T-helper 2 cell treated with Interferon-gamma antibody and Interleukin-4, amounts not matched to agents 5 μg/mL and 100 μg/mL, for 36 hours (primary cell): ENCODE data around the gene EDN1.

Experiments used
- DNase-seq: peaks from one replicate; pipeline ENCODE4 v3.0.0; 2021; ENCODE audit warnings: low spot score
- H3K27ac Mint-ChIP-seq: one replicate; pipeline ENCODE4 v1.8.0; 2021; ENCODE audit warnings: mild to moderate bottlenecking, mixed read lengths
- H3K27me3 Mint-ChIP-seq: one replicate; pipeline ENCODE4 v1.8.0; 2021; ENCODE audit warnings: low read depth, mixed read lengths
- H3K36me3 Mint-ChIP-seq: one replicate; pipeline ENCODE4 v1.8.0; 2021; ENCODE audit warnings: low read depth, mixed read lengths
- H3K4me1 Mint-ChIP-seq: one replicate; pipeline ENCODE4 v1.8.0; 2021; ENCODE audit warnings: low read depth, mixed read lengths
- H3K4me3 Mint-ChIP-seq: one replicate; pipeline ENCODE4 v1.8.0; 2022; ENCODE audit warnings: mild to moderate bottlenecking, moderate library complexity, mixed read lengths
- H3K9me3 Mint-ChIP-seq: one replicate; pipeline ENCODE4 v1.8.0; 2021; ENCODE audit warnings: mixed read lengths

EDN1 gene

GRCh38 chr6:12289933-12290820, at the start of gene EDN1:
EDN1 (plus strand) TSS chr6:12290361; CDS start chr6:12290630, 269 bp downstream.
- H3K27ac Mint-ChIP-seq = no peak within 1 kb of the TSS

GRCh38 chr6:12241493-12242175, 48.5 kb upstream of the EDN1 start:
- DNase-seq = no peak
- Mint-ChIP-seq H3K27me3 (peaks cover 5% of the 10 kb centered on the region), H3K9me3 (no peaks in the 10 kb centered on the region), H3K27ac (no peak overlapping the region), H3K4me3 (no peak overlapping the region), H3K4me1 (peaks cover 8% of the 10 kb centered on the region), H3K36me3 (no peaks in the 10 kb centered on the region)

More at GRCh38 chr6:12289933-12290820, at the start of gene EDN1:
- H3K4me3 Mint-ChIP-seq = peak within 1 kb of the TSS; percentile 87
- H3K36me3 Mint-ChIP-seq = no peaks in the 10 kb centered on the region
- H3K4me1 Mint-ChIP-seq = peaks cover 19% of the 10 kb centered on the region
- H3K9me3 Mint-ChIP-seq = no peaks in the 10 kb centered on the region
- peak; percentile 51 for DNase-seq
- peaks cover 54% of the 10 kb centered on the region for H3K27me3 Mint-ChIP-seq

DNA sequence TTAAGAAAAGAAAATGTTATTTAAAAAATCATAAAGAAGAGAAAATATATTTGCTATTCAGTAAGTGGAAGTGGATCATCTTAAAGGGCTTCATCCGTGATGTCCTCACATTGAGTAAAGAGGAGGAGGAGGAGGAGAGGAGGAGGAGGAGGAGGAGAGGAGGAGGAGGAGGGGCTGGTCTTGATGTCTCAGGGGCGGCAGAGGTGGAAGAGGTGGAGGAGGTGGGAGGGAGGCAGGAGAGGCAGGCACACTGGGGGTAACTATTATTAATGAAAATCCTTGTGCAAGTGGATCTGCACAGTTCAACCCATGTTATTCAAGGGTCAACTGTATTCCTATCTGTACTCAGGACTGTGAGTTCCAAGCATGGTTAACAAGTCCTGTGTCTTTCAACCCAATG, 47.0 kb upstream of the EDN1 start:
- no peaks in the 10 kb centered on the region for H3K9me3 Mint-ChIP-seq

GRCh38 chr6:12245360-12245759, 44.8 kb upstream of the EDN1 start:
- no peak for DNase-seq
- Mint-ChIP-seq H3K27ac (no peak overlapping the region), H3K4me1 (peaks cover 2% of the 10 kb centered on the region), H3K36me3 (no peaks in the 10 kb centered on the region), H3K9me3 (no peaks in the 10 kb centered on the region), H3K4me3 (no peak overlapping the region), H3K27me3 (peaks cover 13% of the 10 kb centered on the region)

More for the DNA sequence above, 47.0 kb upstream of the EDN1 start:
- H3K4me1 Mint-ChIP-seq = peaks cover 7% of the 10 kb centered on the region
- no peak overlapping the region for H3K4me3 Mint-ChIP-seq
- H3K27me3 Mint-ChIP-seq = peaks cover 5% of the 10 kb centered on the region
- H3K36me3 Mint-ChIP-seq = no peaks in the 10 kb centered on the region
- no peak for DNase-seq
- no peak overlapping the region for H3K27ac Mint-ChIP-seq

- Mint-ChIP-seq H3K27me3 (peaks cover 13% of the 10 kb centered on the region), H3K36me3 (no peaks in the 10 kb centered on the region), H3K4me1 (peaks cover 2% of the 10 kb centered on the region), H3K9me3 (no peaks in the 10 kb centered on the region), H3K27ac (no peak overlapping the region), H3K4me3 (no peak overlapping the region)
- no peak for DNase-seq
Measured at GRCh38 chr6:12245763-12246718, 44.1 kb upstream of the EDN1 start.

DNA sequence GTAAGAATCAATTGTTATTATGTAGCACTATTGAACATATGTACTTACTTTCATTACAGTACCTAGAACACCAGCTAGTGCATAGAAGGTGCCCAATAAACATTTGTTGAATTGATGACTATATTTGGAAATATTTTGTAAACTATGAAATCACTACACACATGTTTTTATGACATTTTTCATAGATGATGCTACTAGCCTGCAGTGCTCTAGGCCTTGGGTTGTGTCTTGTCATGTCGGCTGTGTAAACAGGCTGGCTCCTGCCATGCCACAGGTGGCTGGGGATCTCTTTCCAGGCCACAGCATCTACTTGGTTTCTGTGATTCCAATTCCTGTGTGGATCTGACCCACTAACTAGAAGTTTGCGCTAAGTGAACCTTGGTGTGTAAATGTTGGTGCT, 43.3 kb upstream of the EDN1 start:
- Mint-ChIP-seq H3K9me3 (no peaks in the 10 kb centered on the region), H3K4me1 (no peaks in the 10 kb centered on the region), H3K4me3 (no peak overlapping the region), H3K36me3 (no peaks in the 10 kb centered on the region), H3K27me3 (peaks cover 17% of the 10 kb centered on the region), H3K27ac (no peak overlapping the region)
- DNase-seq = no peak

DNA sequence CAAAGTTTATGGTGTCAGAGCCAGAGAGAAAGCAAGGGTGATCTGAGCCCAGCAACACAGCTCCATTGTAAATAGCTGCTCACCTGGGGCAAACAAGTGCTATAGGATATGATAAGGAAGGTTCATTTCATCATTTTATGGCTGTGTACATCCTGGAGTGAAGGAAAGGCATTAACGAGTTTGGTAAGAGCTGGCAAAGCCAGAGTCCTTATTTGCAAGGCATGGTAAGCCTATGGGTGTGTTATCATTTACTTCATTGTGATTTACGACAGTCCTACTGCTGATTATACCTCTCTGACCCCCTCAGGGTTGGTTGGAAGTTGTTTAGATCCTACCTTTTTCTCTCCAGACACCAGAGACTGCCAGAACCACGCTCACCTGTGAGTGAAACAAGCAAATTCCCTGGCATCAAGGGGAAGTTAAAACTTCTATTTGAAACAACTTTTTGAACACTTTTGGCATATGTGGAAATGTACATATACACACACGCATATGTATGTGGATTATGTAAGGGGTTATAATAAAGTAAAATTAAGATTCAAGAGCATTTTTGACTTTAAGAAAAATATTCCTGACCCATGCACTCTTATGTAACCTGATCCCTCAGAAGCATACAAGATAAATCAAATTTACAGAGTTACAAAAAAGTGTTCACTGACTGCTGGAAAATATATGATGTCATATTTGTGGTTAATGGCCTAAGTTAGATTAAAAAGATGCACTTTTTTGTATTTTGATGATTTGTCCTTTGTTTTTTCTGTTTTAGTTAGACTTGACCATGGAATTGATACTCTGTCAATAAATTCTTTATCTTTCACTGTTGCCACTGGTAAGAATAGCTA, 40.4 kb upstream of the EDN1 start:
- Mint-ChIP-seq H3K4me3 (no peak overlapping the region), H3K4me1 (no peaks in the 10 kb centered on the region), H3K27me3 (peaks cover 34% of the 10 kb centered on the region), H3K9me3 (no peaks in the 10 kb centered on the region), H3K36me3 (no peaks in the 10 kb centered on the region), H3K27ac (no peak overlapping the region)
- no peak for DNase-seq

DNA sequence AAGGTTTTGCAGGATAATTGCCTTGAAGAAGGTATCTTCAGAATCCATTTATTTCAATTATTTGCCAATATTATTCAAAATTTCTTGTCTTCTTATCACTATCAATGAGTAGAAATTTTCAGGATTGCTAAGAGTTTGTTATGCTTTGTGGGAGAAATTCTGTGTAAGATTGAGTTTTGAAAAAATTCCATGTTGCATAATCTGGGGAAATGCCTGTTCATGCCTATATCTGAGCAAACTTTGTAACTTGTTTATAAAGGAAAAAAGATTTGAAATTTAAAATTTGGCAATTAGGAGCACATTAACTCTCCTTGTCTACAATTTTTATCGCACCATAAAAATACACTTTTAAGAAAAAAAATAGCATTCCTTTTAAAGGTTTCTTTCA, 39.8 kb upstream of the EDN1 start:
- Mint-ChIP-seq H3K27me3 (peaks cover 39% of the 10 kb centered on the region), H3K4me3 (no peak overlapping the region), H3K9me3 (no peaks in the 10 kb centered on the region), H3K36me3 (no peaks in the 10 kb centered on the region), H3K27ac (no peak overlapping the region), H3K4me1 (no peaks in the 10 kb centered on the region)
- DNase-seq = no peak

DNA sequence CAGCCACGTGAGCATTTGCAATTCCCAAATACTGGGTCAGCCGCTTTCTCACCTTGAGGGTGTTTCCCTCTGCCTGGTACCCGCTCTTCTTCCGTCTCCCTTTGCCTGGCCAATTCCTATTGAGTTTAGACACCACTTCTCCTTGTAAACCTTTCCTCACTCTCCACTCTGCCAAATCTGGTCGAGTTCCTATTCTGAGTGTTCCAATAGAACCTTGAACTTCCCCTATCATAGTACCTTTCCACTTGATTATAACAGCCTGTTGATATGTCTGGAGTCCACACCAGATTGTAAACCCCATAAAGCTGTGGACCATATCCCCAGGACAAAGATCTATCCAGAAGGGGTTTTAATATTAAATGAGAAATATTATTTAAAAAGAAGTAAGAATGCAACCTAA, 36.0 kb upstream of the EDN1 start:
- Mint-ChIP-seq H3K9me3 (no peaks in the 10 kb centered on the region), H3K4me3 (no peak overlapping the region), H3K4me1 (no peaks in the 10 kb centered on the region), H3K27ac (no peak overlapping the region), H3K36me3 (no peaks in the 10 kb centered on the region), H3K27me3 (peaks cover 44% of the 10 kb centered on the region)
- DNase-seq = no peak

GRCh38 chr6:12258191-12258590, 32.0 kb upstream of the EDN1 start:
- no peak overlapping the region for H3K4me3 Mint-ChIP-seq
- DNase-seq = no peak
- H3K27me3 Mint-ChIP-seq = peaks cover 33% of the 10 kb centered on the region
- H3K27ac Mint-ChIP-seq = no peak overlapping the region
- H3K9me3 Mint-ChIP-seq = no peaks in the 10 kb centered on the region
- H3K4me1 Mint-ChIP-seq = no peaks in the 10 kb centered on the region
- no peaks in the 10 kb centered on the region for H3K36me3 Mint-ChIP-seq

- Mint-ChIP-seq H3K36me3 (no peaks in the 10 kb centered on the region), H3K4me3 (no peak overlapping the region), H3K9me3 (no peaks in the 10 kb centered on the region), H3K27me3 (peaks cover 30% of the 10 kb centered on the region), H3K27ac (no peak overlapping the region), H3K4me1 (no peaks in the 10 kb centered on the region)
- no peak for DNase-seq
Measured at GRCh38 chr6:12258591-12259075, 31.5 kb upstream of the EDN1 start.

DNA sequence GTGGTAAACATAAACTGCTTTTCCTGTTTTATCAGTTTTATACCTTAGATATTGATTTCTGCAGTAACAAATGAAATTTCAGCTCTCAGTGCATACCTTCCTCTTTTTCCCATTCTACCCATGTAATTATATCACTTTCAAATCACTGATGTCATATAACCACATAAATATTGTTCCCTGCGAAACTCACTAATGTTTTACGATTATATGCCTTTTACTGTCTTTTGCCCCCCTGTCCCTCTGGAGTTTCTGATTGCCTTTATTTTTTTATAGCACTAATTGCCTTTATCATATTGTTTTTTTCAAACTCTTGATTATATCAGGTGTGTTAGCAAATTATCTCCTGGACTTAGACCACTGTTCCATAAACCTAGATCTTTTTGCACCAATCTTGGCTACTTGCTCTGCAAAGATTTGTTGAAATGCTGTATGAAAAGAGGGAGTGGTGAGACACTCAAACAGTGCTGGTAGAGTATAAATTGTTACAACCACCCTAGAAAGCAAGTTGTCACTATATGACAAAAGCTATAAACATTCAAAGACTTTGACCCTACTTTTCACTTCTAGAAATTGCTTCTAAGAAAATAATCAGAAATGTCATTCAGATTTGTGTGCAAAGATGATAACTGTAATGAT, 29.6 kb upstream of the EDN1 start:
- H3K9me3 Mint-ChIP-seq = no peaks in the 10 kb centered on the region
- H3K4me3 Mint-ChIP-seq = no peak overlapping the region
- DNase-seq = no peak
- H3K27ac Mint-ChIP-seq = no peak overlapping the region
- H3K36me3 Mint-ChIP-seq = no peaks in the 10 kb centered on the region
- H3K4me1 Mint-ChIP-seq = no peaks in the 10 kb centered on the region
- peaks cover 23% of the 10 kb centered on the region for H3K27me3 Mint-ChIP-seq
